NCI-H1092 treated with DMSO at 0.1 percent for 48 hours (cell line): ENCODE data around the gene GABRD.
"Not testable (repeated sequence)": the region's sequence is repeated elsewhere in the genome, so short reads cannot be mapped to it uniquely, and the experiment has no call there.

ENCODE experiments used
- DNase-seq: peaks from one replicate; lab custom pipeline; 2025; lab: John Stamatoyannopoulos, UW

GABRD gene

GRCh38 chr1:2019172-2019543, at the start of gene GABRD:
Gene GABRD (plus strand): TSS chr1:2019345. CDS start chr1:2019424, 79 bp downstream.
- no peak for DNase-seq

GRCh38 chr1:1969505-1969900, 49.6 kb upstream of the GABRD start:
- DNase-seq, result no peak

- DNase-seq, result no peak
Measured at GRCh38 chr1:1969953-1970716, 49.0 kb upstream of the GABRD start.

GRCh38 chr1:1971017-1971416, 48.1 kb upstream of the GABRD start:
- DNase-seq, result no peak

- no peak for DNase-seq
Measured at GRCh38 chr1:1971688-1972087, 47.5 kb upstream of the GABRD start.

- no peak for DNase-seq
Measured at GRCh38 chr1:1972976-1973715, 46.0 kb upstream of the GABRD start.

- DNase-seq, result no peak
Measured at GRCh38 chr1:1973716-1974642, 45.2 kb upstream of the GABRD start.

GRCh38 chr1:1974834-1975233, 44.3 kb upstream of the GABRD start:
- no peak for DNase-seq

- DNase-seq, result no peak
Measured at GRCh38 chr1:1975535-1975934, 43.6 kb upstream of the GABRD start.

- no peak for DNase-seq
Measured at GRCh38 chr1:1976031-1976430, 43.1 kb upstream of the GABRD start.

- no peak for DNase-seq
Measured at GRCh38 chr1:1978108-1978507, 41.0 kb upstream of the GABRD start.

GRCh38 chr1:1978690-1979481, 40.3 kb upstream of the GABRD start:
- not testable (repeated sequence) for DNase-seq

GRCh38 chr1:1979482-1980165, 39.5 kb upstream of the GABRD start:
- no peak for DNase-seq

GRCh38 chr1:1980467-1981141, 38.5 kb upstream of the GABRD start:
- no peak for DNase-seq

GRCh38 chr1:1981142-1981500, 38.0 kb upstream of the GABRD start:
- no peak for DNase-seq

GRCh38 chr1:1981631-1982327, 37.4 kb upstream of the GABRD start:
- DNase-seq, result not testable (repeated sequence)

- no peak for DNase-seq
Measured at GRCh38 chr1:1982379-1983232, 36.5 kb upstream of the GABRD start.

- no peak for DNase-seq
Measured at GRCh38 chr1:1984560-1985070, 34.5 kb upstream of the GABRD start.
